NB4 (cell line): ENCODE data around the gene PDGFD.

Source experiments
- MYC ChIP-seq: IDR thresholded peaks from 2 replicates; pipeline ENCODE4 v1.6.1; 2011; ENCODE audit warnings: low read depth, low read length
- POLR2A ChIP-seq: IDR thresholded peaks from 2 replicates; pipeline ENCODE4 v1.6.1; 2011; ENCODE audit warnings: mild to moderate bottlenecking; ENCODE audit not compliant: insufficient read length; ENCODE audit errors: extremely low read depth
- TF ChIP-seq, protein P1 (sequence below): IDR thresholded peaks from one replicate; pipeline ENCODE4 v1.5.1; 2012; ENCODE audit warnings: low read depth, low read length

DNA sequence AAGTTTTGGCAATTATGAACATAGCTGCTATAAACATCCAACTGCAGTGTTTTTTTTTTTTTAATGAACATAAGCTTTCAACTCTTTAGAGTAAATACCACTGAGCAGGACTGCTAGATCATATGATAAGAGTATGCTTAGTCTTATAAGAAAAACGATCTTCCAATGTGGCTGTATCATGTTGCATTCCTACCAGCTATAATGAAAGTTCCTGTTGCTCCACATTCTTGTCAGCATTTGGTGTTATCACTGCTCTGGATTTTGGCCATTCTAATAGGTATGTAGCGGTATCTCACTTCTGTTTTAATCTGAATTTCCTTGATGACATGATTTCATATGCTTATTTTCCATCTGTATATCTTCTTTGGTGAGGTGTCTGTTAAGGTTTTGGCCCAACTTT lies 50.4 kb downstream of the PDGFD start:
- TF ChIP-seq, protein P1, sequence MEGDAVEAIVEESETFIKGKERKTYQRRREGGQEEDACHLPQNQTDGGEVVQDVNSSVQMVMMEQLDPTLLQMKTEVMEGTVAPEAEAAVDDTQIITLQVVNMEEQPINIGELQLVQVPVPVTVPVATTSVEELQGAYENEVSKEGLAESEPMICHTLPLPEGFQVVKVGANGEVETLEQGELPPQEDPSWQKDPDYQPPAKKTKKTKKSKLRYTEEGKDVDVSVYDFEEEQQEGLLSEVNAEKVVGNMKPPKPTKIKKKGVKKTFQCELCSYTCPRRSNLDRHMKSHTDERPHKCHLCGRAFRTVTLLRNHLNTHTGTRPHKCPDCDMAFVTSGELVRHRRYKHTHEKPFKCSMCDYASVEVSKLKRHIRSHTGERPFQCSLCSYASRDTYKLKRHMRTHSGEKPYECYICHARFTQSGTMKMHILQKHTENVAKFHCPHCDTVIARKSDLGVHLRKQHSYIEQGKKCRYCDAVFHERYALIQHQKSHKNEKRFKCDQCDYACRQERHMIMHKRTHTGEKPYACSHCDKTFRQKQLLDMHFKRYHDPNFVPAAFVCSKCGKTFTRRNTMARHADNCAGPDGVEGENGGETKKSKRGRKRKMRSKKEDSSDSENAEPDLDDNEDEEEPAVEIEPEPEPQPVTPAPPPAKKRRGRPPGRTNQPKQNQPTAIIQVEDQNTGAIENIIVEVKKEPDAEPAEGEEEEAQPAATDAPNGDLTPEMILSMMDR = no peak
- no peak for TF ChIP-seq POLR2A
- no peak for TF ChIP-seq MYC
